OCI-LY3 (cell line): Measurements from ENCODE around the gene PCDHGC5.

Source experiments
- EZH2phosphoT487 ChIP-seq: fragments of 200-600 bp; shearing (Covaris generic); IDR thresholded peaks from 2 replicates; pipeline ENCODE4 v1.6.1; 2018; ENCODE audit warnings: antibody characterized with exemption, mixed run types, low read depth
- TF ChIP-seq, protein P1 (sequence below): fragments of 200-600, 300-600 bp; sonication (generic); IDR thresholded peaks from 2 replicates; pipeline ENCODE4 v1.5.1; 2014; ENCODE audit warnings: antibody characterized with exemption, low read length, low read depth

DNA sequence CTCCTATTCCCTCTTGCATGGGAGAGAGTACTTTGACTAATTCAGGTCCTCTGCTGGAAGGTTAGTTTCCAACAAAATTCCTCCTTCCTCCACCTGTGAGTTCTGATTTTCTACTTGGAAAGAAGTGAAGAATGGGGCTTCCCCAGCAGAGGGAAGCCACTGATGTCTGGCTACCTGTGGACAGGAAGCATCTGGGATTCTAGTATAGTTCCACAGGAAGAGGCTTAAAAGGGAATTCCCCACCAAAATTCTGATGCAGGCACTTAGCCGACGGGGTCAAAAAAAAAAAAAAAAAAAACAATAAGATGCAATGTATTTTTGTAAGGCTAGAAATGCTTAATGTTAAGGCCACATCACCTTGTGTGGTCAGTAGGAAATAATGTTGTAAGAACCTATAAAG is 33.4 kb downstream of the PCDHGC5 start:
- TF ChIP-seq, protein P1, sequence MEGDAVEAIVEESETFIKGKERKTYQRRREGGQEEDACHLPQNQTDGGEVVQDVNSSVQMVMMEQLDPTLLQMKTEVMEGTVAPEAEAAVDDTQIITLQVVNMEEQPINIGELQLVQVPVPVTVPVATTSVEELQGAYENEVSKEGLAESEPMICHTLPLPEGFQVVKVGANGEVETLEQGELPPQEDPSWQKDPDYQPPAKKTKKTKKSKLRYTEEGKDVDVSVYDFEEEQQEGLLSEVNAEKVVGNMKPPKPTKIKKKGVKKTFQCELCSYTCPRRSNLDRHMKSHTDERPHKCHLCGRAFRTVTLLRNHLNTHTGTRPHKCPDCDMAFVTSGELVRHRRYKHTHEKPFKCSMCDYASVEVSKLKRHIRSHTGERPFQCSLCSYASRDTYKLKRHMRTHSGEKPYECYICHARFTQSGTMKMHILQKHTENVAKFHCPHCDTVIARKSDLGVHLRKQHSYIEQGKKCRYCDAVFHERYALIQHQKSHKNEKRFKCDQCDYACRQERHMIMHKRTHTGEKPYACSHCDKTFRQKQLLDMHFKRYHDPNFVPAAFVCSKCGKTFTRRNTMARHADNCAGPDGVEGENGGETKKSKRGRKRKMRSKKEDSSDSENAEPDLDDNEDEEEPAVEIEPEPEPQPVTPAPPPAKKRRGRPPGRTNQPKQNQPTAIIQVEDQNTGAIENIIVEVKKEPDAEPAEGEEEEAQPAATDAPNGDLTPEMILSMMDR = no peak
- TF ChIP-seq EZH2phosphoT487 = no peak
